SU-DHL-6 (cell line): Measurements from ENCODE around the gene RIC8A.

ENCODE experiments used
- H2AFZ ChIP-seq: fragments of 200-600 bp; sonication (generic); 2 replicates; pipeline ENCODE4 v1.6.1; 2014; ENCODE audit warnings: low read depth, mild to moderate bottlenecking, moderate library complexity, mixed read lengths, antibody characterized with exemption, low read length; ENCODE audit not compliant: severe bottlenecking
- H3F3A ChIP-seq: fragments of 200-600 bp; shearing (Covaris generic); 2 replicates; pipeline ENCODE4 v1.6.0; 2016; ENCODE audit warnings: antibody characterized with exemption, mild to moderate bottlenecking; ENCODE audit not compliant: insufficient read depth
- H3K27ac ChIP-seq: fragments of 200-600 bp; sonication (generic); 2 replicates; pipeline ENCODE4 v1.5.1; 2016; ENCODE audit warnings: low read depth, mild to moderate bottlenecking, low read length, moderate library complexity, mixed read lengths
- H3K27me3 ChIP-seq: fragments of 200-600 bp; sonication (generic), shearing (Covaris generic); 2 replicates; pipeline ENCODE4 v1.6.0; 2014; ENCODE audit warnings: mild to moderate bottlenecking, low read length
- H3K36me3 ChIP-seq: fragments of 200-600 bp; sonication (generic); 2 replicates; pipeline ENCODE4 v1.6.1; 2014; ENCODE audit warnings: mild to moderate bottlenecking, low read length, mixed read lengths
- H3K4me2 ChIP-seq: fragments of 300-600, 200-600 bp; shearing (Covaris generic), sonication (generic); 2 replicates; pipeline ENCODE4 v1.6.0; 2014; ENCODE audit warnings: low read length, low read depth, mild to moderate bottlenecking; ENCODE audit not compliant: poor library complexity, severe bottlenecking
- H3K4me3 ChIP-seq: fragments of 200-600 bp; sonication (generic); 2 replicates; pipeline ENCODE4 v1.5.1; 2014; ENCODE audit warnings: antibody characterized with exemption, low read length, mild to moderate bottlenecking, mixed read lengths; ENCODE audit not compliant: insufficient read depth, poor library complexity, severe bottlenecking
- H3K79me2 ChIP-seq: fragments of 200-600 bp; sonication (generic); 2 replicates; pipeline ENCODE4 v1.6.1; 2014; ENCODE audit warnings: mild to moderate bottlenecking, low read length, moderate library complexity; ENCODE audit not compliant: insufficient read depth
- H3K9ac ChIP-seq: fragments of 200-600 bp; sonication (generic); 2 replicates; pipeline ENCODE4 v1.7.0; 2014; ENCODE audit warnings: mild to moderate bottlenecking, low read length
- H3K9me2 ChIP-seq: fragments of 200-600 bp; sonication (generic); replicated peaks from 2 replicates; pipeline ENCODE4 v1.6.1; 2014; ENCODE audit warnings: low read length; ENCODE audit not compliant: insufficient read depth
- H3K9me3 ChIP-seq: fragments of 200-600 bp; sonication (generic); 2 replicates; pipeline ENCODE4 v1.6.1; 2014; ENCODE audit warnings: low read length, mixed read lengths; ENCODE audit not compliant: insufficient read depth
- H4K20me1 ChIP-seq: fragments of 200-600 bp; sonication (generic); 2 replicates; pipeline ENCODE4 v1.6.1; 2014; ENCODE audit warnings: low read depth, mild to moderate bottlenecking, antibody characterized with exemption, low read length, moderate library complexity, mixed read lengths
- CTCF ChIP-seq: fragments of 200-600 bp; sonication (generic); IDR thresholded peaks from one replicate; pipeline ENCODE4 v1.5.1; 2017; ENCODE audit warnings: antibody characterized with exemption, mild to moderate bottlenecking, low read length, moderate library complexity; ENCODE audit not compliant: insufficient read depth, poor library complexity, severe bottlenecking
- EZH2phosphoT487 ChIP-seq: fragments of 200-600 bp; sonication (generic), shearing (Covaris generic); conservative IDR thresholded peaks from 2 replicates; pipeline ENCODE4 v1.6.1; 2018; ENCODE audit warnings: mild to moderate bottlenecking, antibody characterized with exemption, low read length, moderate library complexity, mixed read lengths

RIC8A gene

DNA sequence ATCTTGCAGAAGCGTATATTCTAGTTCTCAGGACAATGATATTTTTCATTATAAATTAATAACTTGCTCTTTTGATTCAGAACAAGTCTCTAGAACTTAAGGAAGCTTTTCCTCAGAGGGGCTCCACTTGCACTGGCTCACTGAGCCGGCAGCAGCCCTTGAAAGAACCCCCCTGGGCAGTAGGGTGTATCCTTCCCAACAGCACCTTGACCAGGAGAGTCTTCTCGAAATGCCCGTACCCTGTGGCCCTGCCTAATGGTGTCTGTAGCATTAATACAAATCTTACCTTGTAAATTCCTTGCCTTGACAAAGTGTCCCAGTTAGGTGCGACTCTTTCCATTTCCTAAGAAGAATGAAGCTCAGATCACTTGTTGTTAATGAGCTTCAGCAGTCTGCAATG, 42.8 kb downstream of the RIC8A start:
- H3K4me3 ChIP-seq, result no peak overlapping the region
- no peak overlapping the region for H2AFZ ChIP-seq
- H3K9me3 ChIP-seq, result no peaks in the 10 kb centered on the region
- no peaks in the 10 kb centered on the region for H4K20me1 ChIP-seq
- peaks cover 6% of the 10 kb centered on the region; the same call in 1 of the 2 replicates for H3F3A ChIP-seq
- H3K9ac ChIP-seq, result no peak overlapping the region
- no peaks in the 10 kb centered on the region for H3K9me2 ChIP-seq
- H3K36me3 ChIP-seq, result peaks cover 32% of the 10 kb centered on the region
- H3K4me2 ChIP-seq, result no peak overlapping the region
- no peaks in the 10 kb centered on the region for H3K27me3 ChIP-seq
- no peaks in the 10 kb centered on the region for H3K79me2 ChIP-seq
- TF ChIP-seq EZH2phosphoT487 (no peak), CTCF (no peak)
- no peak overlapping the region for H3K27ac ChIP-seq

- Histone ChIP-seq H3F3A (peaks cover 6% of the 10 kb centered on the region; the same call in 1 of the 2 replicates), H3K9me3 (no peaks in the 10 kb centered on the region), H2AFZ (no peak overlapping the region), H3K4me3 (no peak overlapping the region), H3K79me2 (no peaks in the 10 kb centered on the region), H4K20me1 (no peaks in the 10 kb centered on the region), H3K9ac (no peak overlapping the region), H3K27me3 (no peaks in the 10 kb centered on the region), H3K36me3 (peaks cover 26% of the 10 kb centered on the region), H3K27ac (no peak overlapping the region), H3K4me2 (no peak overlapping the region), H3K9me2 (no peaks in the 10 kb centered on the region)
- no peak for TF ChIP-seq EZH2phosphoT487
- TF ChIP-seq CTCF, result peak; percentile 71
Observed at GRCh38 chr11:250740-251299, 43.3 kb downstream of the RIC8A start.

- TF ChIP-seq EZH2phosphoT487 (no peak), CTCF (no peak)
- Histone ChIP-seq H3F3A (peaks cover 6% of the 10 kb centered on the region; the same call in 1 of the 2 replicates), H3K9ac (no peak overlapping the region), H3K27me3 (no peaks in the 10 kb centered on the region), H3K79me2 (no peaks in the 10 kb centered on the region), H3K9me3 (no peaks in the 10 kb centered on the region), H3K36me3 (peaks cover 24% of the 10 kb centered on the region), H3K4me2 (no peak overlapping the region), H4K20me1 (no peaks in the 10 kb centered on the region), H3K9me2 (no peaks in the 10 kb centered on the region), H3K4me3 (no peak overlapping the region), H2AFZ (no peak overlapping the region), H3K27ac (no peak overlapping the region)
Observed at GRCh38 chr11:251550-251949, 44.0 kb downstream of the RIC8A start.

DNA sequence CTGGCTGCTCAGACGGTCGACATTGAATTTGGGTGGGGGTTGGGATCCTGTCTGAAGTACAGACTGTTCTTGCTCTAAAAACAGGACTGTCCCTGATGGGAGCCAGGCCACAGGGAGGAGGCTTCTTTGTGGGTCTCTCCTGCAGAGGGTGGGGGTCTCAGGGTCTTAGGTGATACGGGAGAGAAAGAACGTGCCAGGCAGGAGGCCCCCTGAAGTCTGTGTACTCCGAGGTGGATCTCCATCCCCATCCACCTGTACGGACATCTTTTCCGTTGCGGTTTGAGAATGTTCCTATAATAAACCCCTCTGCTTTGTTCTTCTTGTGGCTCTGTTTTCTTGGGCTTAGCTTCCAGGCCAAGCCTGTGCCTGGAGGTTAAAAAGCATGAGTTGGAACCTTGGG, 45.2 kb downstream of the RIC8A start:
- peaks cover 6% of the 10 kb centered on the region; the same call in 1 of the 2 replicates for H3F3A ChIP-seq
- no peak overlapping the region for H3K27ac ChIP-seq
- no peak overlapping the region for H3K4me3 ChIP-seq
- no peaks in the 10 kb centered on the region for H4K20me1 ChIP-seq
- no peak overlapping the region for H3K9ac ChIP-seq
- no peaks in the 10 kb centered on the region for H3K9me3 ChIP-seq
- no peaks in the 10 kb centered on the region for H3K9me2 ChIP-seq
- no peaks in the 10 kb centered on the region for H3K27me3 ChIP-seq
- no peak for TF ChIP-seq CTCF
- TF ChIP-seq EZH2phosphoT487, result no peak
- H3K36me3 ChIP-seq, result peaks cover 17% of the 10 kb centered on the region
- no peak overlapping the region for H3K4me2 ChIP-seq
- no peak overlapping the region for H2AFZ ChIP-seq
- H3K79me2 ChIP-seq, result no peaks in the 10 kb centered on the region
